Chondrocyte (in vitro differentiated cells): Measurements from ENCODE around the gene INPP4B. TPM values are rescaled to one million over a fixed set of nuclear protein-coding genes. Genes with fewer than 3 reads are reported as not detected.

Experiments
- DNase-seq: peaks from one replicate; pipeline ENCODE4 v3.0.0; 2021; ENCODE audit warnings: mixed read lengths, low spot score
- H3K27ac Mint-ChIP-seq: one replicate; pipeline ENCODE4 v1.8.0; 2021; ENCODE audit warnings: mild to moderate bottlenecking, moderate library complexity, mixed read lengths; ENCODE audit not compliant: unreplicated experiment
- H3K27me3 Mint-ChIP-seq: 2 replicates; pipeline ENCODE4 v1.8.0; 2021; ENCODE audit warnings: low read depth, mixed read lengths
- H3K36me3 Mint-ChIP-seq: 2 replicates; pipeline ENCODE4 v1.8.0; 2021; ENCODE audit warnings: low read depth, mixed read lengths
- H3K4me1 Mint-ChIP-seq: 2 replicates; pipeline ENCODE4 v1.8.0; 2021; ENCODE audit warnings: low read depth, mild to moderate bottlenecking, mixed read lengths
- H3K4me3 Mint-ChIP-seq: one replicate; pipeline ENCODE4 v1.8.0; 2021; ENCODE audit warnings: mild to moderate bottlenecking, moderate library complexity, mixed read lengths; ENCODE audit not compliant: unreplicated experiment
- H3K9me3 Mint-ChIP-seq: 2 replicates; pipeline ENCODE4 v1.8.0; 2021; ENCODE audit warnings: low read depth, mixed read lengths
- total RNA-seq: library from RNA; stranded (reverse); gene quantifications from 3 replicates; pipeline ENCODE4 v1.2.1, GENCODE V29; 2021
- TF ChIP-seq, protein P1 (sequence below): fragments of 200-600 bp; sonication (generic); IDR thresholded peaks from 2 replicates; pipeline ENCODE4 v1.5.0; 2021; ENCODE audit warnings: antibody characterized with exemption, mild to moderate bottlenecking, moderate library complexity

Gene INPP4B
- total RNA-seq, 1 donor from 2014 or later = 30.0 TPM

DNA sequence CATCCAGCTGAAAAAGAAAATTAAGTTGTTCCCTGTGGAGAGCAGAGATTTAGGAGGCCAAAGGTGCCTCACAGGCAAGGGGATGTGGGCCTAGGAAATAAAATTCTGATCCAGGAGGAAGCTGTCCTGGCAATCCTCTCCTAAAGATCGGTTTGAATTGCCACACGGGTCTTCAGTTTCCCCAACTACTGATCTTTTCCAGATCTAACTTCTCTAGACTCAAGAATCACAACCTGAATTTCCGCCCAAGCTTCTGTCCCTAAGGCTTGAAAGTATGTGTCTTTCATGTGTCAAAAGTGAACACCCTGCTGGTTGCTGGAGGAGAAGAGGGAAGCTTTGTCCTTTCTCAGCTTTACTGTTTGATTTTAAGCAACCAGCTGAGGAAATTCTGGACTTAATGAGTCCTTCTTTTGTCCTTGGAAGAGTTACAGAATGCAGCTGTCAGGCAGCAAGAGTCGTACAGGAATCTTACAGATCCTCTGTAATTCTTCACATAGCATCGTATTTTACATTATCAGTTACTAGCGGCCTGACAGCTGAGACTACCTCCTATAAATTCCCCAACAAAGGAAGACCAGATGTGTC, 93.8 kb downstream of the INPP4B start:
- H3K9me3 Mint-ChIP-seq = no peaks in the 10 kb centered on the region
- H3K36me3 Mint-ChIP-seq = no peaks in the 10 kb centered on the region
- H3K4me3 Mint-ChIP-seq = no peak overlapping the region
- peaks cover 10% of the 10 kb centered on the region for H3K4me1 Mint-ChIP-seq
- DNase-seq = no peak
- H3K27ac Mint-ChIP-seq = no peak overlapping the region
- H3K27me3 Mint-ChIP-seq = no peaks in the 10 kb centered on the region
- TF ChIP-seq, protein P1, sequence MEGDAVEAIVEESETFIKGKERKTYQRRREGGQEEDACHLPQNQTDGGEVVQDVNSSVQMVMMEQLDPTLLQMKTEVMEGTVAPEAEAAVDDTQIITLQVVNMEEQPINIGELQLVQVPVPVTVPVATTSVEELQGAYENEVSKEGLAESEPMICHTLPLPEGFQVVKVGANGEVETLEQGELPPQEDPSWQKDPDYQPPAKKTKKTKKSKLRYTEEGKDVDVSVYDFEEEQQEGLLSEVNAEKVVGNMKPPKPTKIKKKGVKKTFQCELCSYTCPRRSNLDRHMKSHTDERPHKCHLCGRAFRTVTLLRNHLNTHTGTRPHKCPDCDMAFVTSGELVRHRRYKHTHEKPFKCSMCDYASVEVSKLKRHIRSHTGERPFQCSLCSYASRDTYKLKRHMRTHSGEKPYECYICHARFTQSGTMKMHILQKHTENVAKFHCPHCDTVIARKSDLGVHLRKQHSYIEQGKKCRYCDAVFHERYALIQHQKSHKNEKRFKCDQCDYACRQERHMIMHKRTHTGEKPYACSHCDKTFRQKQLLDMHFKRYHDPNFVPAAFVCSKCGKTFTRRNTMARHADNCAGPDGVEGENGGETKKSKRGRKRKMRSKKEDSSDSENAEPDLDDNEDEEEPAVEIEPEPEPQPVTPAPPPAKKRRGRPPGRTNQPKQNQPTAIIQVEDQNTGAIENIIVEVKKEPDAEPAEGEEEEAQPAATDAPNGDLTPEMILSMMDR = no peak

DNA sequence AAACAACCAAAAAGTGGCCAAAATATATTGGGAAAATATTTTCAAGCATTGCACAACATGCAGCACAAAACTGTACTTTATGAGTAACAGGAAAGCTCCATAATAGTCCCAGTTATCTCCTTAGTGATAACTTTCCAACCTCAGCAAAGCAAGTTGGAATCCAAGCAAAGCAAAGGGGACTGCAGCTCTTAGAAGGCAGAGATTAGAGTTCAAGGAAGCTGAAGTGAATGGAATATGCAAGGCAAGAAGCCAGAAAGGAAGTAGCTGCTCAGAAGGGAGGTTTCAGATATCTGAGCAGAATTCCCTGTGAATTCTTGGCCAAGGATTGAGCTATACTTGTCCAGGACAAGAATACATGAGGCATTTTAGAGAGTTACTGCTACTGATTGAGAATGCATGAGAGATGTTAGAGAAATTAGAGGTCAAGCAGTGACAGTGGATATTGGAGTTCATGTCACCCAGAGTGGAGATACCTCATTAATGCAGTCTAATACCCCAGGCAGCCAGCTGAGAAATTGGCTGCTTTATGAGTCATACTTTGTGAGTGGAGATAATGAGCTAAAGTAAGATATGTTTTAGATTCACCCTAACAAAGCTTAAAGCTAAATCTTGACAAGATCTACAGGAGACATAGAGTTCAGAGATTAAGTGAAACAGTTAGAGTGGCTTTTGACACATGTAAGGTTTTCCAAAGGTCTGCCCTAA, 102.8 kb downstream of the INPP4B start:
- peaks cover 5% of the 10 kb centered on the region for H3K4me1 Mint-ChIP-seq
- H3K9me3 Mint-ChIP-seq = peaks cover 30% of the 10 kb centered on the region
- TF ChIP-seq, protein P1 = no peak
- no peaks in the 10 kb centered on the region for H3K27me3 Mint-ChIP-seq
- DNase-seq = no peak
- no peak overlapping the region for H3K4me3 Mint-ChIP-seq
- no peak overlapping the region for H3K27ac Mint-ChIP-seq
- no peaks in the 10 kb centered on the region for H3K36me3 Mint-ChIP-seq

DNA sequence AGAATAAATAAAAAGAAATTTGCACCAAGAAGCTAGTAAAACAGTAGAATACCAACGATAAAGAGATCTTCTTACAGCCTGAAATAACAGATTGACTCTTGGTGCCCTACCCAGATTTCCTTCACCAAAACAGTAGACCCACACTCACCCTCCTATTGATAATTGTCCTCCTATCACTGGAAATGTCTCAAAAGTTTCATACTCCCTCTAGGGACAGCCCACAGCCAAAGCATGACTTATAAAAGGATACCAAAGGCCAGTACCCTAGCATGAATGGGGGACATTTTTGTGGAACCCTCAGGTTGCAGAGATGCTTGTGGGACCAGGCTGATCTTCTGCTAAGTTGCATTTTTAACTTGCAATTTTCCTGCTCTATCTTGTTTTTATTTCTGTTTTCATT, 104.1 kb downstream of the INPP4B start:
- H3K9me3 Mint-ChIP-seq = peaks cover 28% of the 10 kb centered on the region
- no peaks in the 10 kb centered on the region for H3K27me3 Mint-ChIP-seq
- H3K4me1 Mint-ChIP-seq = peaks cover 5% of the 10 kb centered on the region
- no peak for DNase-seq
- H3K27ac Mint-ChIP-seq = no peak overlapping the region
- no peak overlapping the region for H3K4me3 Mint-ChIP-seq
- H3K36me3 Mint-ChIP-seq = no peaks in the 10 kb centered on the region
- TF ChIP-seq, protein P1 = no peak

DNA sequence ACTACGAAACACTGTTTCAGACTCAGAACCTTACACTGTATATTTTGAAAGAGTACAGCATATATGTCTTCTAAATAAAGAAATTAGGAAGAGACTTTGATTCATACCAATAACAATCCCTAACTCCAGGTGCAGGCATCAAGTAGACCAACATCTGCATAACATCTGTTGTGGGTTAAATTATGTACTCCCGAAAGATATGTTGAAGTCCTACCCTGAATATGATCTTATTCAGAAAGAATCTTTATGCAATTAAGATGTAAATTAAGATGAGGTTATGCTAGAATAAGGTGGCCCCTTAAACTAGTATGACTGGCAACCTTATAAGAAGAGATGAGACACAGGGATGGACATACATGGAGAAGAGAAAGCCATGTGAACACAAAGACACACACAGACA, 117.9 kb downstream of the INPP4B start:
- Mint-ChIP-seq H3K4me1 (no peaks in the 10 kb centered on the region), H3K4me3 (no peak overlapping the region), H3K27me3 (no peaks in the 10 kb centered on the region), H3K36me3 (peaks cover 1% of the 10 kb centered on the region), H3K9me3 (no peaks in the 10 kb centered on the region), H3K27ac (no peak overlapping the region)
- TF ChIP-seq, protein P1 = no peak
- DNase-seq = no peak

DNA sequence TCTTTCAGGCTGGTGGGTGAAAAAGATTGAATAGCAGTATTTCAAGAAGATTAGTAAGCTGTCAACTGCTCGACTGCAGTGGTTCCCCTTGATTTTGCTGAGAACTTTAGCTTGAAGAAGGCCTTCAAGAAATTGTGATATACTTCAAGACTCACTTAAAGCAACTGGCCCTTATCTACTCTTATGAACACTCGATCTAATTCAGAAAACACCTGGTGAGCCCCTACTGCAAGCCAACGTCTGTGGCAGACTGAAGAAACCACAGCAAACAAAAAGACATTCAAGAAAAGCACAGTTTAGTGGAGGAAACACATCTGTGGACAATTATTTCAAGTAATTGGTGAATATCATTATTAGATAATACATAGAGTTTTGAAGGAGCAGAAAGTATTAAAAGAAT, 119.0 kb downstream of the INPP4B start:
- H3K4me1 Mint-ChIP-seq = no peaks in the 10 kb centered on the region
- H3K27ac Mint-ChIP-seq = no peak overlapping the region
- H3K27me3 Mint-ChIP-seq = no peaks in the 10 kb centered on the region
- DNase-seq = no peak
- H3K36me3 Mint-ChIP-seq = peaks cover 1% of the 10 kb centered on the region
- TF ChIP-seq, protein P1 = no peak
- H3K4me3 Mint-ChIP-seq = no peak overlapping the region
- no peaks in the 10 kb centered on the region for H3K9me3 Mint-ChIP-seq
